ENCODE results near the gene WNK4. TPM values are rescaled to one million over a fixed set of nuclear protein-coding genes. Genes with fewer than 3 reads are reported as not detected.

Gene WNK4
- total and polyA plus RNA-seq, 9 of the 15 experiments (the other 6 are each of a cell fraction or from before 2014, with no cell fraction given), result 0.32 to 25.8 (median 4.5) TPM

DNA sequence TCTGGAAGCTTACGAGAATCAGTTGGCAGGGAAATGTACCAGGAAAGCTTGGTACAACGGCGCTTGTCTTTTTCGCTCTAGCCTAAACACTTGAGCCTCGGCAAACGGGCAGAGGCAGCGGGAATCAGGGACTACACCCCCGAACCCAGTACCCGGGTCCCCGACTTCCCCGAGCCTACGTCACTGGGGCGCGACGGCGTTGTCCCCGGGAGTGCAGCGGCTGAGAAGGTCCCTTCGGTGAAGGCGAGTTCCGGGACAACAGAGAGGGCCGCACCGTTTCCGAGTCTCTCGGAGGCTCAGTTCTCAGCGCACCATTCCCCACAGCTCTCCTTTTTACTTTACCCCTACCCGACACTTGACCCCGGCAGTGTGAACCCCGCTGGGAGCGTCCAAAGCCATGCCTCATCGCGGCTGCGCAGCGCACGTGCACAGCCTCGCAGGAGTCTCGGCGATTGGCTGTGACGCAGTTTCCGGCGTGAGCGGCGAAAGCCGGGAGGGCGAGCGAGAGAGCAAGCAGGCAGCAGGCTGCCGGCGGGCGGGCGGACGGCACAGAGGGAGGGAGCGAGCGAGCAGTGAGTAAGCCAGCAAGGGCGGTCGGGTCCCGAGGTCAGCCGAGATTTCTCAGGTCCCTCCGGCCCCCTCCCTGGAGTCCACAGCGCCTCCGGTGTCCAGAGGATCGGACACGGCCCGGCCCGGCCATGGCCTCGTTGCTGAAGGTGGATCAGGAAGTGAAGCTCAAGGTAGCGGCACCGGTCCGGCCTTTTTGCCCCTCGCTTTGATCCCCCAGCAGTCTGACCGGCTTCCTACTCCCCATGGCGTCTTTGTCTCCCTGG is 52.7 kb downstream of the WNK4 start, which contains the start of gene PSME3 (continued):
- TF ChIP-seq, protein P1, sequence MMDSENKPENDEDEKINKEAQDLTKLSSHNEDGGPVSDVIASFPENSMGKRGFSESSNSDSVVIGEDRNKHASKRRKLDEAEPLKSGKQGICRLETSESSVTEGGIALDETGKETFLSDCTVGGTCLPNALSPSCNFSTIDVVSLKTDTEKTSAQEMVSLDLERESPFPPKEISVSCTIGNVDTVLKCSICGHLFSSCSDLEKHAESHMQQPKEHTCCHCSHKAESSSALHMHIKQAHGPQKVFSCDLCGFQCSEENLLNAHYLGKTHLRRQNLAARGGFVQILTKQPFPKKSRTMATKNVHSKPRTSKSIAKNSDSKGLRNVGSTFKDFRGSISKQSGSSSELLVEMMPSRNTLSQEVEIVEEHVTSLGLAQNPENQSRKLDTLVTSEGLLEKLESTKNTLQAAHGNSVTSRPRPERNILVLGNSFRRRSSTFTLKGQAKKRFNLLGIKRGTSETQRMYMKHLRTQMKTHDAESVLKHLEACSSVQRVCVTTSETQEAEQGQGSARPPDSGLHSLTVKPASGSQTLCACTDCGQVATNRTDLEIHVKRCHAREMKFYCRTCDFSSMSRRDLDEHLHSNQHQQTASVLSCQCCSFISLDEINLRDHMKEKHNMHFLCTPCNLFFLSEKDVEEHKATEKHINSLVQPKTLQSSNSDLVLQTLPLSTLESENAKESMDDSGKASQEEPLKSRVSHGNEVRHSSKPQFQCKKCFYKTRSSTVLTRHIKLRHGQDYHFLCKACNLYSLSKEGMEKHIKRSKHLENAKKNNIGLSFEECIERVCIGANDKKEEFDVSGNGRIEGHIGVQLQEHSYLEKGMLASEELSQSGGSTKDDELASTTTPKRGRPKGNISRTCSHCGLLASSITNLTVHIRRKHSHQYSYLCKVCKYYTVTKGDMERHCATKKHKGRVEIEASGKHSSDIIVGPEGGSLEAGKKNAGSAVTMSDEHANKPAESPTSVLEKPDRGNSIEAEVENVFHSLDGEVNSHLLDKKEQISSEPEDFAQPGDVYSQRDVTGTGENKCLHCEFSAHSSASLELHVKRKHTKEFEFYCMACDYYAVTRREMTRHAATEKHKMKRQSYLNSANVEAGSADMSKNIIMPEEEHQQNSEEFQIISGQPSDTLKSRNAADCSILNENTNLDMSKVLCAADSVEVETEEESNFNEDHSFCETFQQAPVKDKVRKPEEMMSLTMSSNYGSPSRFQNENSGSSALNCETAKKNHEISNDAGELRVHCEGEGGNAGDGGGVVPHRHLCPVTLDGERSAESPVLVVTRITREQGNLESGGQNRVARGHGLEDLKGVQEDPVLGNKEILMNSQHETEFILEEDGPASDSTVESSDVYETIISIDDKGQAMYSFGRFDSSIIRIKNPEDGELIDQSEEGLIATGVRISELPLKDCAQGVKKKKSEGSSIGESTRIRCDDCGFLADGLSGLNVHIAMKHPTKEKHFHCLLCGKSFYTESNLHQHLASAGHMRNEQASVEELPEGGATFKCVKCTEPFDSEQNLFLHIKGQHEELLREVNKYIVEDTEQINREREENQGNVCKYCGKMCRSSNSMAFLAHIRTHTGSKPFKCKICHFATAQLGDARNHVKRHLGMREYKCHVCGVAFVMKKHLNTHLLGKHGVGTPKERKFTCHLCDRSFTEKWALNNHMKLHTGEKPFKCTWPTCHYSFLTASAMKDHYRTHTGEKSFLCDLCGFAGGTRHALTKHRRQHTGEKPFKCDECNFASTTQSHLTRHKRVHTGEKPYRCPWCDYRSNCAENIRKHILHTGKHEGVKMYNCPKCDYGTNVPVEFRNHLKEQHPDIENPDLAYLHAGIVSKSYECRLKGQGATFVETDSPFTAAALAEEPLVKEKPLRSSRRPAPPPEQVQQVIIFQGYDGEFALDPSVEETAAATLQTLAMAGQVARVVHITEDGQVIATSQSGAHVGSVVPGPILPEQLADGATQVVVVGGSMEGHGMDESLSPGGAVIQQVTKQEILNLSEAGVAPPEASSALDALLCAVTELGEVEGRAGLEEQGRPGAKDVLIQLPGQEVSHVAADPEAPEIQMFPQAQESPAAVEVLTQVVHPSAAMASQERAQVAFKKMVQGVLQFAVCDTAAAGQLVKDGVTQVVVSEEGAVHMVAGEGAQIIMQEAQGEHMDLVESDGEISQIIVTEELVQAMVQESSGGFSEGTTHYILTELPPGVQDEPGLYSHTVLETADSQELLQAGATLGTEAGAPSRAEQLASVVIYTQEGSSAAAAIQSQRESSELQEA (IDR thresholded peaks at IDR 0.05; ENCODE audit: low read depth), result 0 out of 2 replicates have a peak, but pooled peaks have one; percentile 9
- TF ChIP-seq, protein P2, sequence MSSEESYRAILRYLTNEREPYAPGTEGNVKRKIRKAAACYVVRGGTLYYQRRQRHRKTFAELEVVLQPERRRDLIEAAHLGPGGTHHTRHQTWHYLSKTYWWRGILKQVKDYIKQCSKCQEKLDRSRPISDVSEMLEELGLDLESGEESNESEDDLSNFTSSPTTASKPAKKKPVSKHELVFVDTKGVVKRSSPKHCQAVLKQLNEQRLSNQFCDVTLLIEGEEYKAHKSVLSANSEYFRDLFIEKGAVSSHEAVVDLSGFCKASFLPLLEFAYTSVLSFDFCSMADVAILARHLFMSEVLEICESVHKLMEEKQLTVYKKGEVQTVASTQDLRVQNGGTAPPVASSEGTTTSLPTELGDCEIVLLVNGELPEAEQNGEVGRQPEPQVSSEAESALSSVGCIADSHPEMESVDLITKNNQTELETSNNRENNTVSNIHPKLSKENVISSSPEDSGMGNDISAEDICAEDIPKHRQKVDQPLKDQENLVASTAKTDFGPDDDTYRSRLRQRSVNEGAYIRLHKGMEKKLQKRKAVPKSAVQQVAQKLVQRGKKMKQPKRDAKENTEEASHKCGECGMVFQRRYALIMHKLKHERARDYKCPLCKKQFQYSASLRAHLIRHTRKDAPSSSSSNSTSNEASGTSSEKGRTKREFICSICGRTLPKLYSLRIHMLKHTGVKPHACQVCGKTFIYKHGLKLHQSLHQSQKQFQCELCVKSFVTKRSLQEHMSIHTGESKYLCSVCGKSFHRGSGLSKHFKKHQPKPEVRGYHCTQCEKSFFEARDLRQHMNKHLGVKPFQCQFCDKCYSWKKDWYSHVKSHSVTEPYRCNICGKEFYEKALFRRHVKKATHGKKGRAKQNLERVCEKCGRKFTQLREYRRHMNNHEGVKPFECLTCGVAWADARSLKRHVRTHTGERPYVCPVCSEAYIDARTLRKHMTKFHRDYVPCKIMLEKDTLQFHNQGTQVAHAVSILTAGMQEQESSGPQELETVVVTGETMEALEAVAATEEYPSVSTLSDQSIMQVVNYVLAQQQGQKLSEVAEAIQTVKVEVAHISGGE (CRISPR knock-in tag; IDR thresholded peaks at IDR 0.05), result peak; percentile 91 to 98 (median 96); a peak in 5 of 6 replicates

All from K562 (cell line).